ENCODE measurements around the gene MAGEA2.
"Not testable (repeated sequence)": the region's sequence is repeated elsewhere in the genome, so short reads cannot be mapped to it uniquely, and the experiment has no call there.

The MAGEA2 gene

GRCh38 chrX:152753686-152754650 lies at the start of gene MAGEA2:
Gene MAGEA2 (minus strand): TSS chrX:152753842. CDS start chrX:152751363, 2,479 bp downstream.
- not testable (repeated sequence) for DNase-seq (ENCODE audit: low read depth)

GRCh38 chrX:152798945-152799344 lies 45.3 kb upstream of the MAGEA2 start:
- no peak for DNase-seq (ENCODE audit: low read depth)

GRCh38 chrX:152787062-152787461 lies 33.4 kb upstream of the MAGEA2 start:
- DNase-seq (ENCODE audit: low read depth), result not testable (repeated sequence)

GRCh38 chrX:152769549-152770289 lies 16.1 kb upstream of the MAGEA2 start, which contains the start of gene MAGEA6:
Gene MAGEA6 (minus strand): TSS chrX:152769689. CDS start chrX:152767650, 2,039 bp downstream.
- not testable (repeated sequence) for DNase-seq (ENCODE audit: low read depth)

- DNase-seq (ENCODE audit: low read depth), result not testable (repeated sequence)
Observed at GRCh38 chrX:152766562-152766961, 12.9 kb upstream of the MAGEA2 start.

- not testable (repeated sequence) for DNase-seq (ENCODE audit: low read depth)
Observed at GRCh38 chrX:152761582-152761981, 7.9 kb upstream of the MAGEA2 start.

- not testable (repeated sequence) for DNase-seq (ENCODE audit: low read depth)
Observed at GRCh38 chrX:152759544-152759943, 5.9 kb upstream of the MAGEA2 start.

GRCh38 chrX:152758918-152759317 lies 5.3 kb upstream of the MAGEA2 start, which contains the start of gene CSAG3:
Gene CSAG3 (plus strand): TSS chrX:152759218.
- DNase-seq (ENCODE audit: low read depth), result not testable (repeated sequence)

- not testable (repeated sequence) for DNase-seq (ENCODE audit: low read depth)
Observed at GRCh38 chrX:152754871-152755270, 1.2 kb upstream of the MAGEA2 start.

GRCh38 chrX:152738560-152738959 lies 15.1 kb downstream of the MAGEA2 start:
- no peak for DNase-seq (ENCODE audit: low read depth)

GRCh38 chrX:152736528-152736927 lies 17.1 kb downstream of the MAGEA2 start:
- DNase-seq (ENCODE audit: low read depth), result not testable (repeated sequence)

- no peak for DNase-seq (ENCODE audit: low read depth)
Observed at GRCh38 chrX:152735860-152736511, 17.7 kb downstream of the MAGEA2 start.

GRCh38 chrX:152735101-152735500 lies 18.5 kb downstream of the MAGEA2 start:
- DNase-seq (ENCODE audit: low read depth), result no peak

- DNase-seq (ENCODE audit: low read depth), result not testable (repeated sequence)
Observed at GRCh38 chrX:152734143-152734858, 19.3 kb downstream of the MAGEA2 start.

- no peak for DNase-seq (ENCODE audit: low read depth)
Observed at GRCh38 chrX:152733261-152733975, 20.2 kb downstream of the MAGEA2 start, which contains the start of the genes CSAG1 and MAGEA12. Gene CSAG1 (minus strand): TSS chrX:152733721. CDS start chrX:152732460, 1,261 bp downstream. Gene MAGEA12 (plus strand): TSS chrX:152733757. CDS start chrX:152736162, 2,405 bp downstream.

- DNase-seq (ENCODE audit: low read depth), result no peak
Observed at GRCh38 chrX:152725409-152725808, 28.2 kb downstream of the MAGEA2 start.

GRCh38 chrX:152713815-152714787 lies 39.5 kb downstream of the MAGEA2 start, which contains the start of gene MAGEA2B:
Gene MAGEA2B (plus strand): TSS chrX:152714628. CDS start chrX:152717107, 2,479 bp downstream.
- not testable (repeated sequence) for DNase-seq (ENCODE audit: low read depth)

GRCh38 chrX:152713195-152713594 lies 40.4 kb downstream of the MAGEA2 start:
- not testable (repeated sequence) for DNase-seq (ENCODE audit: low read depth)

GRCh38 chrX:152709173-152709572 lies 44.5 kb downstream of the MAGEA2 start, which contains the start of gene CSAG2:
Gene CSAG2 (minus strand): TSS chrX:152709273. CDS start chrX:152709112, 161 bp downstream.
- not testable (repeated sequence) for DNase-seq (ENCODE audit: low read depth)
